ENCODE measurements around the gene FHOD1.

Gene FHOD1

DNA sequence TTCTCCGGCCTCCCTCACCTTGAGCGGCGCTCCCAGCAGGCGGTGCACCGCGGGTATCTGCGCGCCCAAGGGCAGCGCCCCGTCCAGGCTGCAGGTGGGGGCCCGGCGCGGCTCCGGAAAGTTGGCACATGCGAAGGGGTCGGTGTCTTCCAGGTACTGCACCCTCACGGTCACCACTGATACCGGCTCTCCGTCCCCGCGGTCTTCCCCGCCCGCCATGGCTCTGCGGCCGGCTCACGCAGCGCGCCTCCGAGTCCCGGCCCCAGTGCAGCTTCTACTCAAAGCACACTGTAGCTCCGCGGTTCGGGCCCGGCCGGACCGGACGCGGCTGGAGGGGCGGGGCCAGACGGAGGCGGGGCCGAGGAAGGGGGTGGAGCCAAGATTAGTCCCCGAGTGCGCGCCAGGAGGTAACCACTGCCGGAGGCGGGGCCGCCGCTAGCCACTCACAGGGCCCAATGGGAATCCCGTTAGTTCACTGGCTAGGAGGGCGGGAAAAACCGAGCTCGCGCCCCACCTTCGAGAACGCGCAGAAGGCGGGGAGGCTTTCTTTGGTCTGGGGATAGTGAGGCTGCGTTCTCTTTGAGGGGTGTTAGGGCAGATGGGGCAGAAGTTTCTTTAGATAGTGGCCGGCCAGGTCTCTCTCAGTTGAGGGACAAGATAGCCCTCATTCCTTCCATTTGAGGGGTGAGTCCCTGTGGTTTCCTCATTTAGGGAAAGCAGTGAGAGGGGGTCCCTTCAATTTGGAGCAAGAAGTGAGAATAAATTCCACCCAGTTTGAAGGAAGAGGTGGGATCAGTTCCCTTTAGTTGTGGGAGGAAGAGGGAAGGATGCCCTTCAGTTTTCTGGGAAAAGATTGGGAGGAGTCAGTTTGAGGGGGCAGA is at the start of gene FHOD1 (continued):
- TF ChIP-seq, protein P1, sequence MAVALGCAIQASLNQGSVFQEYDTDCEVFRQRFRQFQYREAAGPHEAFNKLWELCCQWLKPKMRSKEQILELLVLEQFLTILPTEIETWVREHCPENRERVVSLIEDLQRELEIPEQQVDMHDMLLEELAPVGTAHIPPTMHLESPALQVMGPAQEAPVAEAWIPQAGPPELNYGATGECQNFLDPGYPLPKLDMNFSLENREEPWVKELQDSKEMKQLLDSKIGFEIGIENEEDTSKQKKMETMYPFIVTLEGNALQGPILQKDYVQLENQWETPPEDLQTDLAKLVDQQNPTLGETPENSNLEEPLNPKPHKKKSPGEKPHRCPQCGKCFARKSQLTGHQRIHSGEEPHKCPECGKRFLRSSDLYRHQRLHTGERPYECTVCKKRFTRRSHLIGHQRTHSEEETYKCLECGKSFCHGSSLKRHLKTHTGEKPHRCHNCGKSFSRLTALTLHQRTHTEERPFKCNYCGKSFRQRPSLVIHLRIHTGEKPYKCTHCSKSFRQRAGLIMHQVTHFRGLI (tag by site-specific recombination; IDR thresholded peaks at IDR 0.05), result no peak
- peak; percentile 59; the same call in 1 of the 2 replicates for TF ChIP-seq ZNF843 (tag by site-specific recombination; IDR thresholded peaks at IDR 0.05)
- no peak for TF ChIP-seq SETDB1 (IDR thresholded peaks at IDR 0.05; ENCODE audit: insufficient read length, low read length)
- TF ChIP-seq ZSCAN16 (tag by site-specific recombination; IDR thresholded peaks at IDR 0.05), result no peak
- no peak for TF ChIP-seq ZNF404 (tag by site-specific recombination; IDR thresholded peaks at IDR 0.05)
- peak; percentile 81 for TF ChIP-seq KLF9 (tag by site-specific recombination; IDR thresholded peaks at IDR 0.05; ENCODE audit: low read depth)
- TF ChIP-seq ZNF37A (tag by site-specific recombination; IDR thresholded peaks at IDR 0.05), result no peak
- no peak for TF ChIP-seq ZNF214 (tag by site-specific recombination; IDR thresholded peaks at IDR 0.05; ENCODE audit: borderline replicate concordance)
- no peak for TF ChIP-seq ZNF664 (tag by site-specific recombination; IDR thresholded peaks at IDR 0.05)
- TF ChIP-seq, protein P2, sequence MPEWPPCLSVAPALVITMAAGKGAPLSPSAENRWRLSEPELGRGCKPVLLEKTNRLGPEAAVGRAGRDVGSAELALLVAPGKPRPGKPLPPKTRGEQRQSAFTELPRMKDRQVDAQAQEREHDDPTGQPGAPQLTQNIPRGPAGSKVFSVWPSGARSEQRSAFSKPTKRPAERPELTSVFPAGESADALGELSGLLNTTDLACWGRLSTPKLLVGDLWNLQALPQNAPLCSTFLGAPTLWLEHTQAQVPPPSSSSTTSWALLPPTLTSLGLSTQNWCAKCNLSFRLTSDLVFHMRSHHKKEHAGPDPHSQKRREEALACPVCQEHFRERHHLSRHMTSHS (tag by site-specific recombination; IDR thresholded peaks at IDR 0.05), result no peak
- no peak for TF ChIP-seq ZFP3 (tag by site-specific recombination; IDR thresholded peaks at IDR 0.05; ENCODE audit: low read depth)
- TF ChIP-seq ZNF548 (tag by site-specific recombination; IDR thresholded peaks at IDR 0.05), result no peak
- TF ChIP-seq, protein P3, sequence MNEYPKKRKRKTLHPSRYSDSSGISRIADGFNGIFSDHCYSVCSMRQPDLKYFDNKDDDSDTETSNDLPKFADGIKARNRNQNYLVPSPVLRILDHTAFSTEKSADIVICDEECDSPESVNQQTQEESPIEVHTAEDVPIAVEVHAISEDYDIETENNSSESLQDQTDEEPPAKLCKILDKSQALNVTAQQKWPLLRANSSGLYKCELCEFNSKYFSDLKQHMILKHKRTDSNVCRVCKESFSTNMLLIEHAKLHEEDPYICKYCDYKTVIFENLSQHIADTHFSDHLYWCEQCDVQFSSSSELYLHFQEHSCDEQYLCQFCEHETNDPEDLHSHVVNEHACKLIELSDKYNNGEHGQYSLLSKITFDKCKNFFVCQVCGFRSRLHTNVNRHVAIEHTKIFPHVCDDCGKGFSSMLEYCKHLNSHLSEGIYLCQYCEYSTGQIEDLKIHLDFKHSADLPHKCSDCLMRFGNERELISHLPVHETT (tag by site-specific recombination; IDR thresholded peaks at IDR 0.05), result no peak
- no peak for TF ChIP-seq ZNF777 (tag by site-specific recombination; IDR thresholded peaks at IDR 0.05; ENCODE audit: borderline replicate concordance)
- TF ChIP-seq ZEB2 (tag by site-specific recombination; IDR thresholded peaks at IDR 0.05), result peak; percentile 92
- TF ChIP-seq ZNF629 (tag by site-specific recombination; IDR thresholded peaks at IDR 0.05), result no peak
- TF ChIP-seq ZNF2 (tag by site-specific recombination; IDR thresholded peaks at IDR 0.05), result peak; percentile 61
- TF ChIP-seq, protein P4, sequence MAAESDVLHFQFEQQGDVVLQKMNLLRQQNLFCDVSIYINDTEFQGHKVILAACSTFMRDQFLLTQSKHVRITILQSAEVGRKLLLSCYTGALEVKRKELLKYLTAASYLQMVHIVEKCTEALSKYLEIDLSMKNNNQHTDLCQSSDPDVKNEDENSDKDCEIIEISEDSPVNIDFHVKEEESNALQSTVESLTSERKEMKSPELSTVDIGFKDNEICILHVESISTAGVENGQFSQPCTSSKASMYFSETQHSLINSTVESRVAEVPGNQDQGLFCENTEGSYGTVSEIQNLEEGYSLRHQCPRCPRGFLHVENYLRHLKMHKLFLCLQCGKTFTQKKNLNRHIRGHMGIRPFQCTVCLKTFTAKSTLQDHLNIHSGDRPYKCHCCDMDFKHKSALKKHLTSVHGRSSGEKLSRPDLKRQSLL (tag by site-specific recombination; IDR thresholded peaks at IDR 0.05), result no peak
- TF ChIP-seq, protein P5, sequence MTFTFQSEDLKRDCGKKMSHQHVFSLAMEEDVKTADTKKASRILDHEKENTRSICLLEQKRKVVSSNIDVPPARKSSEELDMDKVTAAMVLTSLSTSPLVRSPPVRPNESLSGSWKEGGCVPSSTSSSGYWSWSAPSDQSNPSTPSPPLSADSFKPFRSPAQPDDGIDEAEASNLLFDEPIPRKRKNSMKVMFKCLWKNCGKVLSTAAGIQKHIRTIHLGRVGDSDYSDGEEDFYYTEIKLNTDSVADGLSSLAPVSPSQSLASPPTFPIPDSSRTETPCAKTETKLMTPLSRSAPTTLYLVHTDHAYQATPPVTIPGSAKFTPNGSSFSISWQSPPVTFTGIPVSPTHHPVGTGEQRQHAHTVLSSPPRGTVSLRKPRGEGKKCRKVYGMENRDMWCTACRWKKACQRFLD (tag by site-specific recombination; IDR thresholded peaks at IDR 0.05), result no peak
- TF ChIP-seq ZNF610 (tag by site-specific recombination; IDR thresholded peaks at IDR 0.05; ENCODE audit: borderline replicate concordance), result 0 out of 2 replicates have a peak, but pooled peaks have one; percentile 29
- TF ChIP-seq ZNF140 (tag by site-specific recombination; IDR thresholded peaks at IDR 0.05), result no peak
- TF ChIP-seq MZF1 (tag by site-specific recombination; IDR thresholded peaks at IDR 0.05; ENCODE audit: borderline replicate concordance), result peak; percentile 19; the same call in 1 of the 2 replicates
- TF ChIP-seq, protein P6, sequence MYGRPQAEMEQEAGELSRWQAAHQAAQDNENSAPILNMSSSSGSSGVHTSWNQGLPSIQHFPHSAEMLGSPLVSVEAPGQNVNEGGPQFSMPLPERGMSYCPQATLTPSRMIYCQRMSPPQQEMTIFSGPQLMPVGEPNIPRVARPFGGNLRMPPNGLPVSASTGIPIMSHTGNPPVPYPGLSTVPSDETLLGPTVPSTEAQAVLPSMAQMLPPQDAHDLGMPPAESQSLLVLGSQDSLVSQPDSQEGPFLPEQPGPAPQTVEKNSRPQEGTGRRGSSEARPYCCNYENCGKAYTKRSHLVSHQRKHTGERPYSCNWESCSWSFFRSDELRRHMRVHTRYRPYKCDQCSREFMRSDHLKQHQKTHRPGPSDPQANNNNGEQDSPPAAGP (tag by site-specific recombination; IDR thresholded peaks at IDR 0.05), result peak; percentile 80
- peak; percentile 95 for TF ChIP-seq SP2 (tag by site-specific recombination; IDR thresholded peaks at IDR 0.05)
- no peak for TF ChIP-seq KLF8 (tag by site-specific recombination; IDR thresholded peaks at IDR 0.05)
- no peak for TF ChIP-seq ZNF23 (tag by site-specific recombination; IDR thresholded peaks at IDR 0.05; ENCODE audit: borderline replicate concordance)
- TF ChIP-seq OSR2 (tag by site-specific recombination; IDR thresholded peaks at IDR 0.05), result no peak
- TF ChIP-seq, protein P7, sequence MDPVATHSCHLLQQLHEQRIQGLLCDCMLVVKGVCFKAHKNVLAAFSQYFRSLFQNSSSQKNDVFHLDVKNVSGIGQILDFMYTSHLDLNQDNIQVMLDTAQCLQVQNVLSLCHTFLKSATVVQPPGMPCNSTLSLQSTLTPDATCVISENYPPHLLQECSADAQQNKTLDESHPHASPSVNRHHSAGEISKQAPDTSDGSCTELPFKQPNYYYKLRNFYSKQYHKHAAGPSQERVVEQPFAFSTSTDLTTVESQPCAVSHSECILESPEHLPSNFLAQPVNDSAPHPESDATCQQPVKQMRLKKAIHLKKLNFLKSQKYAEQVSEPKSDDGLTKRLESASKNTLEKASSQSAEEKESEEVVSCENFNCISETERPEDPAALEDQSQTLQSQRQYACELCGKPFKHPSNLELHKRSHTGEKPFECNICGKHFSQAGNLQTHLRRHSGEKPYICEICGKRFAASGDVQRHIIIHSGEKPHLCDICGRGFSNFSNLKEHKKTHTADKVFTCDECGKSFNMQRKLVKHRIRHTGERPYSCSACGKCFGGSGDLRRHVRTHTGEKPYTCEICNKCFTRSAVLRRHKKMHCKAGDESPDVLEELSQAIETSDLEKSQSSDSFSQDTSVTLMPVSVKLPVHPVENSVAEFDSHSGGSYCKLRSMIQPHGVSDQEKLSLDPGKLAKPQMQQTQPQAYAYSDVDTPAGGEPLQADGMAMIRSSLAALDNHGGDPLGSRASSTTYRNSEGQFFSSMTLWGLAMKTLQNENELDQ (tag by site-specific recombination; IDR thresholded peaks at IDR 0.05; ENCODE audit: low read depth), result no peak
- no peak for TF ChIP-seq ZNF701 (tag by site-specific recombination; IDR thresholded peaks at IDR 0.05)

All from HEK293 (cell line).